HG03103 (cell line): ENCODE data around the gene KIF16B.
"Not testable (repeated sequence)": the region's sequence is repeated elsewhere in the genome, so short reads cannot be mapped to it uniquely, and the experiment has no call there.

Experiments
- ATAC-seq: cut with Tn5 transposase; IDR thresholded peaks from one replicate; pipeline ENCODE4 v1.9.1; 2021; ENCODE audit warnings: low read depth; ENCODE audit not compliant: unreplicated experiment

Gene KIF16B

GRCh38 chr20:16440686-16441085 lies 132.6 kb downstream of the KIF16B start:
- ATAC-seq = no peak

- ATAC-seq = not testable (repeated sequence)
Observed at GRCh38 chr20:16439540-16439939, 133.7 kb downstream of the KIF16B start.

- ATAC-seq = no peak
Observed at GRCh38 chr20:16438100-16438499, 135.1 kb downstream of the KIF16B start.

GRCh38 chr20:16437387-16437996 lies 135.8 kb downstream of the KIF16B start:
- ATAC-seq = no peak

- peak; percentile 74 for ATAC-seq
Observed at GRCh38 chr20:16434062-16434664, 139.1 kb downstream of the KIF16B start.

- no peak for ATAC-seq
Observed at GRCh38 chr20:16433293-16433580, 140.0 kb downstream of the KIF16B start.

GRCh38 chr20:16432466-16433292 lies 140.6 kb downstream of the KIF16B start:
- no peak for ATAC-seq

GRCh38 chr20:16428112-16428511 lies 145.1 kb downstream of the KIF16B start:
- ATAC-seq = no peak

- ATAC-seq = no peak
Observed at GRCh38 chr20:16427571-16427970, 145.7 kb downstream of the KIF16B start.

- ATAC-seq = no peak
Observed at GRCh38 chr20:16424780-16425179, 148.5 kb downstream of the KIF16B start.

- no peak for ATAC-seq
Observed at GRCh38 chr20:16423311-16424212, 149.7 kb downstream of the KIF16B start.

- ATAC-seq = no peak
Observed at GRCh38 chr20:16419138-16419715, 154.0 kb downstream of the KIF16B start.

GRCh38 chr20:16418616-16419015 lies 154.6 kb downstream of the KIF16B start:
- no peak for ATAC-seq

- no peak for ATAC-seq
Observed at GRCh38 chr20:16417001-16417400, 156.2 kb downstream of the KIF16B start.

- ATAC-seq = no peak
Observed at GRCh38 chr20:16415071-16416053, 157.9 kb downstream of the KIF16B start.

GRCh38 chr20:16412906-16413305 lies 160.3 kb downstream of the KIF16B start:
- no peak for ATAC-seq

- no peak for ATAC-seq
Observed at GRCh38 chr20:16411361-16411760, 161.9 kb downstream of the KIF16B start.

GRCh38 chr20:16410626-16411025 lies 162.6 kb downstream of the KIF16B start:
- ATAC-seq = no peak

GRCh38 chr20:16408981-16409380 lies 164.3 kb downstream of the KIF16B start:
- ATAC-seq = no peak
